Ascending aorta (tissue), 2 donors: ENCODE results near the gene CDH15. TPM values are rescaled to one million over a fixed set of nuclear protein-coding genes. Genes with fewer than 3 reads are reported as not detected.

Experiments
- DNase-seq, 2 donors: peaks; one replicate each; pipeline ENCODE4 v3.0.0-alpha.2; 2019; ENCODE audit warnings: low spot score in 2 of 2
- H3K27ac ChIP-seq, 2 donors: fragments of 200-600 bp; sonication (generic); one replicate each; pipeline ENCODE4 v1.5.1; 2016 to 2017; ENCODE audit warnings: mild to moderate bottlenecking in 1 of 2
- H3K27me3 ChIP-seq: fragments of 200-600 bp; sonication (generic); one replicate; pipeline ENCODE4 v1.5.1; 2017
- H3K36me3 ChIP-seq, 2 donors: fragments of 200-600 bp; sonication (generic); one replicate each; pipeline ENCODE4 v1.5.1; 2016
- H3K4me1 ChIP-seq, 2 donors: fragments of 200-600 bp; sonication (generic); one replicate each; pipeline ENCODE4 v1.5.1; 2016 to 2017; ENCODE audit warnings: mild to moderate bottlenecking in 1 of 2
- H3K4me3 ChIP-seq, 2 donors: fragments of 200-600 bp; sonication (generic); one replicate each; pipeline ENCODE4 v1.5.1; 2016 to 2017; ENCODE audit warnings: mild to moderate bottlenecking in 1 of 2
- H3K9me3 ChIP-seq, 2 donors: fragments of 200-600 bp; sonication (generic); one replicate each; pipeline ENCODE4 v1.5.1; 2016
- CTCF ChIP-seq, 3 experiments: fragments of 200-600 bp in 2 of 3; fragments of 450-650 bp in 1 of 3; sonication (generic) in 2 of 3; IDR thresholded peaks; one replicate each; pipeline ENCODE4 v1.5.1; 2016 to 2019; ENCODE audit warnings: antibody characterized with exemption in 3 of 3, mild to moderate bottlenecking in 1 of 3, moderate library complexity in 1 of 3
- intact Hi-C: fragments of 100-400 bp; cut with DNase I; formaldehyde crosslinking; loops from one replicate; pipeline ENCODE4 v1.15.1; 2023
- total RNA-seq: library from RNA; depleted of rRNA; stranded (reverse); fragments of >200 nt; gene quantifications from one replicate; pipeline ENCODE4 v1.1.0, GENCODE V29; 2016

The CDH15 gene
- total RNA-seq, 1 donor from 2014 or later: not detected

GRCh38 chr16:89172171-89172527 lies 601 bp downstream of the CDH15 start:
- Histone ChIP-seq H3K4me3 (no peak overlapping the region), H3K27ac (no peak overlapping the region), H3K9me3 (no peaks in the 10 kb centered on the region), H3K4me1 (peaks cover 6 to 8% of the 10 kb centered on the region in 2 donors), H3K27me3 (peaks cover 18% of the 10 kb centered on the region), H3K36me3 (no peaks in the 10 kb centered on the region)
- DNase-seq: no peak
- intact Hi-C loops: no loop called here
- TF ChIP-seq CTCF (IDR thresholded peaks at IDR 0.05): no peak

- Histone ChIP-seq H3K27ac (no peak overlapping the region), H3K4me1 (peaks cover 6 to 8% of the 10 kb centered on the region in 2 donors), H3K27me3 (peaks cover 18% of the 10 kb centered on the region), H3K4me3 (no peak overlapping the region), H3K9me3 (no peaks in the 10 kb centered on the region), H3K36me3 (no peaks in the 10 kb centered on the region)
- no peak for DNase-seq
- intact Hi-C loops: no loop called here
- no peak for TF ChIP-seq CTCF (IDR thresholded peaks at IDR 0.05)
Measured at GRCh38 chr16:89172528-89173173, 1.1 kb downstream of the CDH15 start.

- no peaks in the 10 kb centered on the region for H3K36me3 ChIP-seq
- intact Hi-C loops: no loop called here
- H3K4me3 ChIP-seq: no peak overlapping the region
- no peaks in the 10 kb centered on the region for H3K9me3 ChIP-seq
- no peak for DNase-seq
- TF ChIP-seq CTCF (IDR thresholded peaks at IDR 0.05): no peak
- H3K27ac ChIP-seq: no peak overlapping the region
- peaks cover 13% of the 10 kb centered on the region for H3K27me3 ChIP-seq
- H3K4me1 ChIP-seq: peaks cover 6 to 8% of the 10 kb centered on the region in 2 donors
Measured at GRCh38 chr16:89173174-89173921, 1.8 kb downstream of the CDH15 start.

GRCh38 chr16:89174055-89174827 lies 2.7 kb downstream of the CDH15 start:
- H3K27me3 ChIP-seq: peaks cover 6% of the 10 kb centered on the region
- H3K27ac ChIP-seq: no peak overlapping the region
- H3K9me3 ChIP-seq: no peaks in the 10 kb centered on the region
- no peak overlapping the region for H3K4me3 ChIP-seq
- DNase-seq: no peak
- H3K36me3 ChIP-seq: no peaks in the 10 kb centered on the region
- no peak for TF ChIP-seq CTCF (IDR thresholded peaks at IDR 0.05)
- peaks cover 6 to 8% of the 10 kb centered on the region in 2 donors for H3K4me1 ChIP-seq
- intact Hi-C loops: no loop called here

- Histone ChIP-seq H3K4me3 (no peak overlapping the region), H3K36me3 (no peaks in the 10 kb centered on the region), H3K27ac (no peak overlapping the region), H3K4me1 (peaks cover 6 to 8% of the 10 kb centered on the region in 2 donors), H3K9me3 (no peaks in the 10 kb centered on the region), H3K27me3 (peaks cover 6% of the 10 kb centered on the region)
- intact Hi-C loops: no loop called here
- no peak for TF ChIP-seq CTCF (IDR thresholded peaks at IDR 0.05)
- DNase-seq: no peak
Measured at GRCh38 chr16:89174877-89175276, 3.3 kb downstream of the CDH15 start.
